K562 (cell line): ENCODE data around the gene STK24. TPM values are rescaled to one million over a fixed set of nuclear protein-coding genes. Genes with fewer than 3 reads are reported as not detected.

Experiments
- ATF1 ChIP-seq, 2 experiments: fragments of 450-650 bp in 1 of 2; IDR thresholded peaks; 2 replicates each; pipeline ENCODE4 v1.6.1; 2016; ENCODE audit warnings: missing compliant biosample characterization in 1 of 2, missing genetic modification characterization in 1 of 2
- E2F4 ChIP-seq: sonication (generic); formaldehyde crosslinking; IDR thresholded peaks from 2 replicates; pipeline ENCODE4 v1.8.0; 2022; ENCODE audit warnings: mild to moderate bottlenecking, low read depth, missing genetic modification reagents
- E2F8 ChIP-seq: fragments of 450-650 bp; IDR thresholded peaks from 2 replicates; pipeline ENCODE4 v1.7.1; 2018; ENCODE audit warnings: mild to moderate bottlenecking, low read depth; ENCODE audit not compliant: partially characterized antibody
- ETV5 ChIP-seq: sonication (generic); formaldehyde crosslinking; IDR thresholded peaks from 2 replicates; pipeline ENCODE4 v1.4.0; 2020; ENCODE audit warnings: low read depth, mild to moderate bottlenecking, missing genetic modification reagents
- IFI16 ChIP-seq: fragments of 250-450 bp; sonication (Bioruptor Pico); IDR thresholded peaks from 2 replicates; pipeline ENCODE4 v2.1.2; 2022; ENCODE audit warnings: mild to moderate bottlenecking, inconsistent platforms
- KLF16 ChIP-seq: IDR thresholded peaks from 2 replicates; pipeline ENCODE4 v1.6.1; 2016; ENCODE audit warnings: antibody characterized with exemption
- MLX ChIP-seq, 2 experiments: fragments of 450-650 bp in 1 of 2; sonication (generic) in 1 of 2; formaldehyde crosslinking; conservative IDR thresholded peaks; 2 replicates each; pipeline versions ENCODE4 v1.4.0 to v1.8.1; 2020 to 2022; ENCODE audit warnings: mild to moderate bottlenecking in 1 of 2, missing genetic modification reagents in 1 of 2
- RCOR1 ChIP-seq, 2 experiments: IDR thresholded peaks; 2 replicates each; pipeline ENCODE4 v1.6.1; 2012; ENCODE audit warnings: low read depth in 2 of 2, low read length in 2 of 2, borderline replicate concordance in 1 of 2, improper control_type of control experiment in 1 of 2
- RFX1 ChIP-seq: fragments of 450-650 bp; IDR thresholded peaks from 2 replicates; pipeline ENCODE4 v1.6.1; 2016; ENCODE audit warnings: mild to moderate bottlenecking, moderate library complexity
- TCF3 ChIP-seq: sonication (generic); formaldehyde crosslinking; IDR thresholded peaks from 2 replicates; pipeline ENCODE4 v1.4.0; 2020; ENCODE audit warnings: mild to moderate bottlenecking, missing genetic modification reagents
- TEAD4 ChIP-seq, 2 experiments: sonication (generic) in 1 of 2; formaldehyde crosslinking in 1 of 2; IDR thresholded peaks; 2 replicates each; pipeline versions ENCODE4 v1.6.1 to v1.8.0; 2012 to 2022; ENCODE audit warnings: borderline replicate concordance in 1 of 2, inconsistent platforms in 1 of 2, low read length in 1 of 2, mild to moderate bottlenecking in 1 of 2, missing genetic modification reagents in 1 of 2
- ZNF398 ChIP-seq: fragments of 250-450 bp; sonication (Bioruptor Pico); IDR thresholded peaks from 2 replicates; pipeline ENCODE4 v1.8.0; 2021; ENCODE audit warnings: moderate library complexity, mild to moderate bottlenecking, inconsistent platforms
- ZNF586 ChIP-seq: fragments of 450-650 bp; formaldehyde crosslinking; conservative IDR thresholded peaks from 2 replicates; pipeline ENCODE4 v1.4.0; 2020; ENCODE audit warnings: mild to moderate bottlenecking, moderate library complexity
- ZNF77 ChIP-seq: fragments of 250-450 bp; sonication (Bioruptor Pico); IDR thresholded peaks from 2 replicates; pipeline ENCODE4 v1.5.0; 2020
- polyA plus RNA-seq, 8 experiments: library from polyadenylated mRNA; depleted of rRNA in 4 of 8; stranded (reverse) in 5 of 8; unstranded in 3 of 8; fragments of >200 nt; fragmentation: Nextera tagmentation in 2 of 8; fragmentation: Illumina TruSeq in 1 of 8; extraction: Ambion mirVana in 2 of 8; extraction: Trizol in 1 of 8; gene quantifications; 2 replicates each; pipeline versions ENCODE4 v1.2.1 to v1.2.3, GENCODE V29; 2011 to 2014; ENCODE audit warnings: inconsistent platforms in 1 of 8, missing spikeins in 1 of 8
- total RNA-seq, 7 experiments: library from RNA; depleted of rRNA in 6 of 7; stranded (reverse); fragments of >200 nt in 6 of 7; fragmentation: Illumina TruSeq in 2 of 7; extraction: Trizol in 2 of 7; gene quantifications; 2 replicates each; pipeline versions ENCODE4 v1.2.1 to v1.2.3, GENCODE V29; 2011 to 2021; ENCODE audit warnings: low replicate concordance in 1 of 7

Gene STK24
- total and polyA plus RNA-seq, 9 of the 15 experiments (the other 6 are each of a cell fraction or from before 2014, with no cell fraction given) = 3.8 to 78.4 (median 28.2) TPM

- TF ChIP-seq TCF3 (CRISPR knock-in tag) = 0 out of 2 replicates have a peak, but pooled peaks have one; percentile 8
- TF ChIP-seq E2F4 (CRISPR knock-in tag) = no peak
- 0 out of 2 replicates have a peak, but pooled peaks have one; percentile 9 for TF ChIP-seq TEAD4 (IDR thresholded peaks at IDR 0.05; ENCODE audit: low read length)
- TF ChIP-seq TEAD4 (CRISPR knock-in tag; IDR thresholded peaks at IDR 0.05; ENCODE audit: borderline replicate concordance) = no peak
- no peak for TF ChIP-seq RFX1
- TF ChIP-seq RCOR1 (IDR thresholded peaks at IDR 0.05; ENCODE audit: borderline replicate concordance in 1 of 2, low read depth in 2 of 2, low read length in 2 of 2) = no peak
- TF ChIP-seq E2F8 = no peak
- TF ChIP-seq ZNF398 (CRISPR knock-in tag) = no peak
- TF ChIP-seq IFI16 = no peak
- no peak for TF ChIP-seq ZNF77 (CRISPR knock-in tag)
- no peak for TF ChIP-seq ETV5 (CRISPR knock-in tag)
- no peak for TF ChIP-seq ATF1 (CRISPR knock-in tag; IDR thresholded peaks at IDR 0.05)
- TF ChIP-seq ATF1 (tag; IDR thresholded peaks at IDR 0.05) = no peak
- TF ChIP-seq MLX (CRISPR knock-in tag; conservative IDR thresholded peaks at IDR 0.05) = no peak
- TF ChIP-seq ZNF586 (CRISPR knock-in tag) = no peak
- peak; percentile 33; the same call in 1 of the 2 replicates for TF ChIP-seq KLF16
These were observed 73.5 kb downstream of the STK24 start (continued) for GRCh38 chr13:98503175-98504028.
